GM19099 (cell line): ENCODE results near the gene HES7.

Experiments
- POLR2A ChIP-seq: IDR thresholded peaks from 3 replicates; pipeline ENCODE4 v1.6.1; 2011; ENCODE audit warnings: low read depth; ENCODE audit not compliant: insufficient read length; ENCODE audit errors: extremely low read depth

The HES7 gene

GRCh38 chr17:8138374-8138671, 14.4 kb upstream of the HES7 start:
- TF ChIP-seq POLR2A, result no peak

GRCh38 chr17:8137645-8138373, 13.9 kb upstream of the HES7 start:
- TF ChIP-seq POLR2A, result no peak

GRCh38 chr17:8133941-8134340, 10.0 kb upstream of the HES7 start:
- TF ChIP-seq POLR2A, result no peak

GRCh38 chr17:8133399-8133798, 9.5 kb upstream of the HES7 start:
- no peak for TF ChIP-seq POLR2A

GRCh38 chr17:8131844-8132441, 8.0 kb upstream of the HES7 start:
- TF ChIP-seq POLR2A, result no peak

GRCh38 chr17:8128125-8128784, 4.3 kb upstream of the HES7 start:
- TF ChIP-seq POLR2A, result no peak

GRCh38 chr17:8126491-8127066, 2.7 kb upstream of the HES7 start:
- peak; percentile 36 for TF ChIP-seq POLR2A

GRCh38 chr17:8125947-8126490, 2.1 kb upstream of the HES7 start:
- TF ChIP-seq POLR2A, result no peak

GRCh38 chr17:8125154-8125946, 1.4 kb upstream of the HES7 start:
- TF ChIP-seq POLR2A, result peak; percentile 34

- TF ChIP-seq POLR2A, result no peak
Observed at GRCh38 chr17:8124350-8125153, 646 bp upstream of the HES7 start.

- TF ChIP-seq POLR2A, result no peak
Observed at GRCh38 chr17:8122924-8123694, 797 bp downstream of the HES7 start.

GRCh38 chr17:8122422-8122923, 1.4 kb downstream of the HES7 start:
- no peak for TF ChIP-seq POLR2A
